Measurements from ENCODE around the gene MAP3K14.
A peak's percentile ranks its signal among the peaks of the same experiment; 100 is the strongest.

- TF ChIP-seq POLR2AphosphoS5 (IDR thresholded peaks at IDR 0.05; ENCODE audit: low read depth, low read length) (no peak), POLR2A (IDR thresholded peaks at IDR 0.05; ENCODE audit: low read depth, low read length) (no peak), TAF1 (IDR thresholded peaks at IDR 0.05; ENCODE audit: low read depth, low read length) (no peak), POU2F2 (IDR thresholded peaks at IDR 0.05; ENCODE audit: low read depth, low read length) (no peak), SPI1 (IDR thresholded peaks at IDR 0.05; ENCODE audit: low read depth, low read length) (peak; percentile 82), PAX5 (IDR thresholded peaks at IDR 0.05; ENCODE audit: insufficient read depth, low read length, severe bottlenecking) (no peak)
Measured at GRCh38 chr17:45301674-45302073, 15.1 kb downstream of the MAP3K14 start.
